Neural progenitor cell (in vitro differentiated cells): ENCODE results near the gene GYPC.

Experiments
- EZH2 ChIP-seq: fragments of 200-600 bp; sonication (generic); IDR thresholded peaks from 2 replicates; pipeline ENCODE4 v1.6.1; 2017; ENCODE audit warnings: antibody characterized with exemption, mild to moderate bottlenecking, moderate library complexity
- TF ChIP-seq, protein P1 (sequence below): fragments of 200-600 bp; sonication (generic); IDR thresholded peaks from 2 replicates; pipeline ENCODE4 v1.5.1; 2017; ENCODE audit warnings: antibody characterized with exemption, mild to moderate bottlenecking

DNA sequence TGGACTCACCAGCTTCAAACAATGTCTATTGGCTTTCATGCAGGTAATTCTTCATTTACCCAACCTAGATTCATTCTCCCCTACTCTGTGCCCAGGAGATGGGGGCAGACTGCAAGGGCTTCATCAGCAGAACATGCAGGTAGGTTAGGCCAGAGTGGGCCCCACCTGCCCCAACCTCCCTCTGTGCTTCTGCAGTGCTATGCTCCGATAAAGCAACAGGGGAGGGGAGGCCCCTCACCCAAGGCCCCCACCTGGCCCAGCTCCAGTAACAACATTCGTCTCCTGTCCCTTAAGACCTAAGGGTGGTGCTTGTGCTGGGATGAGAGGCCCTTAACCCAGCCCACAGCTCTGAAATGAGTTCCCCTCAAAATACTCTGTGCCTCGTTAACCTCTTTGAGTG, 16.7 kb upstream of the GYPC start:
- TF ChIP-seq, protein P1, sequence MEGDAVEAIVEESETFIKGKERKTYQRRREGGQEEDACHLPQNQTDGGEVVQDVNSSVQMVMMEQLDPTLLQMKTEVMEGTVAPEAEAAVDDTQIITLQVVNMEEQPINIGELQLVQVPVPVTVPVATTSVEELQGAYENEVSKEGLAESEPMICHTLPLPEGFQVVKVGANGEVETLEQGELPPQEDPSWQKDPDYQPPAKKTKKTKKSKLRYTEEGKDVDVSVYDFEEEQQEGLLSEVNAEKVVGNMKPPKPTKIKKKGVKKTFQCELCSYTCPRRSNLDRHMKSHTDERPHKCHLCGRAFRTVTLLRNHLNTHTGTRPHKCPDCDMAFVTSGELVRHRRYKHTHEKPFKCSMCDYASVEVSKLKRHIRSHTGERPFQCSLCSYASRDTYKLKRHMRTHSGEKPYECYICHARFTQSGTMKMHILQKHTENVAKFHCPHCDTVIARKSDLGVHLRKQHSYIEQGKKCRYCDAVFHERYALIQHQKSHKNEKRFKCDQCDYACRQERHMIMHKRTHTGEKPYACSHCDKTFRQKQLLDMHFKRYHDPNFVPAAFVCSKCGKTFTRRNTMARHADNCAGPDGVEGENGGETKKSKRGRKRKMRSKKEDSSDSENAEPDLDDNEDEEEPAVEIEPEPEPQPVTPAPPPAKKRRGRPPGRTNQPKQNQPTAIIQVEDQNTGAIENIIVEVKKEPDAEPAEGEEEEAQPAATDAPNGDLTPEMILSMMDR: no peak
- TF ChIP-seq EZH2: no peak
